HG03575 (cell line): ENCODE data around the gene TREM1.
"Not testable (repeated sequence)": the region's sequence is repeated elsewhere in the genome, so short reads cannot be mapped to it uniquely, and the experiment has no call there.

ENCODE experiments used
- ATAC-seq: cut with Tn5 transposase; IDR thresholded peaks from one replicate; pipeline ENCODE4 v1.9.1; 2021; ENCODE audit not compliant: unreplicated experiment, insufficient number of reproducible peaks, low FRiP score; ENCODE audit errors: extremely low read depth

The TREM1 gene

GRCh38 chr6:41268478-41268877 is 18.0 kb downstream of the TREM1 start:
- ATAC-seq = no peak

GRCh38 chr6:41266541-41266940 is 19.9 kb downstream of the TREM1 start:
- no peak for ATAC-seq

- no peak for ATAC-seq
Observed at GRCh38 chr6:41263267-41263666, 23.2 kb downstream of the TREM1 start.

GRCh38 chr6:41262401-41262800 is 24.1 kb downstream of the TREM1 start:
- ATAC-seq = no peak

DNA sequence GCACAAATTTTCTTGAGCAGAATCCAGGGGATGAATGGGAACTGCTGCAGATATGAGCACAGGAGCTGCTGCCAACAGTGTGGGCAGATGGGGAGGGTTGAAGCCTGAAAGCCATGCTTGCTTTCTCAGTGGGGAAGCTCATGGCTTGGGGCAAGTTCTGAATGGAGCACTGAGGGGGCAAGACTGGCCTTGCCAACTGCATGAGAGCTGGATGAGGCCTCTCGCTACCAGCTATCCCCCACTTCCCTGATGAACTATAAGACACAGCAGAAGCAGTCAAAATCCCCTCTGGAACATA is 28.3 kb downstream of the TREM1 start:
- ATAC-seq = no peak

DNA sequence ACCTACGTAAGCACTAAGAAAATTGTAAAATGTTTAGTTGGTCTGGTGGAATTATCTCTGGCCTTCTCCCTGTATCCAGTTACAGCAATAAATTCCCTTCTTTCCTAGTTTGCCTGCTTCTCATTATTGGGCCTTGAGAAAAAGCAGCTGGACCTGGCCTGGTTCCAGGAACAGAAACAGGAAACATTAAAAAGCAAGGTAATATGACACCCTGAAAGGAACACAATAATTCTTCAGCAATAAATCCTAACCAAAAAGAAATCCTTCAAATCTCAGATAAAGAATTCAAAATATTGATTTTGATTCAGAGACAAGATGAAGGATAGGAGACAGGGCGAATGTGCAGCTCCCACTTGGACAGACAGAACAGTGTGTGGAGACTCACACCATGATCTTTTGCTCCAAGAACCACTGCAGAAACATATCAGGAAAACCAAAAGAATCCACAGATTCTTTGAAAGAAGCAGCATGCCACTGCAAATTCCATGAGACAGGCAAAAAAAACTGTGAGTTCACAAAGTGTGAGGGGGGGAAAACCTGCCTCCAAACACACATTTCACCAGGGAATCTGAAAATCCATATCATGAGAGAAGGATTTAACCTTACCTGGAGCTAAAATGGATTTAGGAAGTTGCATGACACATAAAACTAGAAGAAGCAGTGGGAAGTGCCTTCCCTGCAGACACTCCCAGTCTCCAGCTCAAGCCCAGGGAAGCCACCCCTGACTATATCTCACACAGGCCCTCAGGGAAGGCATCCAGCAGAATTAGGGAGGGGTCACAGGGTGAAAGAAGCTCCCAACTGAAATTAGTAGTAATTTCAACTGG is 28.9 kb downstream of the TREM1 start:
- no peak for ATAC-seq

DNA sequence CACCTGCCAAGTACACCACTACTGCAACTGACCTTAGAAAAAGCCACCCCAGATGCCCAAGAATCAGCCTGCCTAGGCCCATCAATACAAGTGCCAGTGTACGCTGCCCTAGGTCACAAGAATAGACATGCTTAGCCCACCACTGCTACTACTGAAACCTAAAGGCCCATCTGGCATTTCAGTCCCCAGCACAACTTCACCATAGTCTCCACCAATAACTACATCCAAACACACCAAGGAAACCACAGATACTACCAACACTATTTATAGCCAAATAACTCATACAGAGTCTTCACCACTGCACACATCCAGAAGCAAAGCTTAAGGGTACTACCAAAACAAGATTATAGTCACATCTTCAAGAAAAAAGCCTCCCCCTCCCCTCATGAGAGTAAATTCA is 30.1 kb downstream of the TREM1 start:
- ATAC-seq = peak; percentile 91

- no peak for ATAC-seq
Observed at GRCh38 chr6:41255638-41256246, 30.7 kb downstream of the TREM1 start.

DNA sequence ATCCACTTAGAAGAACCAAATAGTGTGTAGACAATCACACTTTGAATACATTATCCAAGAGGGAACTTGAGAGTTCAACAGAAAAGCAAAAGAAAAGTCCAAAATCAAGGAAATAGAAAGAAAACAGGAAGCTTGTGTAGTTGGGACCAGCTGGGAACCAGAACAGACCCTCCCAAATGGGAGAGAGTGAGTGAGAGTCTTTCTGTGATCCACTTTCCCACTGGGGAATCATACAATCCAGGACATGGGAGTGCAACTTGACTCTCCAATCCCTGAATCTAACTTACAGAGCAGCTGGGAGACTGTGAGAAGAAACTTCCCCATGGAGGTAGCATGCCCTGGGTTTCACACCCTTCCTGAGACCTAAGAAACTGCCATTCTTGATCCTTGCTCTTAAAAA is 31.4 kb downstream of the TREM1 start:
- ATAC-seq = no peak

DNA sequence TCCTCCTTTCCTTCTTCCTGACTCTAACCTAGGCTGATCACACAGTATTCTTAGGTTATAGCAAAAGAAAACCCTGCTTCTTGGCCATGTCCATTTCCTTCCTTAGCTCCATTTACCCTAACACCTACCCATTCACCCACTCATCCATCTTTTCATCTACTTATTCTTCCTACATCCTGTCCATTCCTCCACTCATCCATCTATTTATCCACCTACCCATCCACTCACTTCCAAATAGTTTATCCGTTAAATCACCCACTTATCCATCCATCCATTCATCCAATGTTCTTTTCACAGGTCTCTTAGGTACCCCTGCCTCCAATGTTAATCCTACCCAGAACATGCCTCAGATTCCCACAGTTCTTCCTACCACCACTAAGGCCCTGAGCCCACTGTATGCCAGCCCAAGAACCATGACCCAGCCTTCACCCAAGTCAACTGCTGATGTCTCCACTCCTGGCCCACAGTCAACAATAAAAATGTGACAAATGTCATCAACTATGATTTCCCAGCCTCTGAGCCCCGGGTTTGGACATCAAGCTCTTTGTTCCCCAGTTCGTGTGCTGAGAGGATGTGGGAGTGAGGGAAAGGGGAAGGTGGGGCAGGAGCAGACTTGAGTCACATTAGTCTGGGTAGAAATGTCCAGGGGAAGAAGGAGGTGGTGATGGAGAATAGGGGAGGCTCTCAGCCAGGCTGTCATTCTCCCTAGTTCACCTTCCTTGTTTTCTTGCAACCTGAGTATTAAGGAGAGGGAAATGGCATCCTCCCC is 33.9 kb downstream of the TREM1 start:
- no peak for ATAC-seq

GRCh38 chr6:41247882-41248705 is 38.4 kb downstream of the TREM1 start:
- no peak for ATAC-seq

DNA sequence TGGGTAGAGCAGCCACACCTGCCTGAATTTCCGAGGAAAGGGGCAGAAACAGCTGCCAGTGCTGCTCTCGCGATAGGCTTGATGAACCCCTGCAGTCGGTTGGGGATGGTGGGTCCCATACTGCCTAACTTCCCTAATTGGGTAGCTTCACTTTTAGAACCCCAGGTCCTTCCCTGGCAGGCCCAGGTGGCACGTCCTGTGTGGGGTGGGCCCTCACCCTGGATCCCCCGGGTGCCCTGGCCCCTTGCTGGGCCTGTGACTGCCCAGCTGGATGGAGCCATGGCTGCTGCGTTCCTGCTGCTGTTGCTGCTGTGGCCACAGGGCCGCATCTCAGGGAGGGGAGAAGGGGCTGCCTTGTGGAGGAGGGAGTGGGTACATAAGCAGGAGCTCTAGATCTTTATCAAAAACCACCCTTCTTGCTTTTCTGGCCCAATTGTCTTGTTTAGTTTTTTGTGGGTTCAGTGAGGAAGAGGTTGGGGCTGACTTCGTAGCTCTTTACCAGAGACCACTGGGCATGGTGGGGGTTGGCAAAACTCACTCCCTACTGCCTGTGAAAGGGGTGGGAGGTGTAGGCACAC is 39.1 kb downstream of the TREM1 start:
- ATAC-seq = no peak

DNA sequence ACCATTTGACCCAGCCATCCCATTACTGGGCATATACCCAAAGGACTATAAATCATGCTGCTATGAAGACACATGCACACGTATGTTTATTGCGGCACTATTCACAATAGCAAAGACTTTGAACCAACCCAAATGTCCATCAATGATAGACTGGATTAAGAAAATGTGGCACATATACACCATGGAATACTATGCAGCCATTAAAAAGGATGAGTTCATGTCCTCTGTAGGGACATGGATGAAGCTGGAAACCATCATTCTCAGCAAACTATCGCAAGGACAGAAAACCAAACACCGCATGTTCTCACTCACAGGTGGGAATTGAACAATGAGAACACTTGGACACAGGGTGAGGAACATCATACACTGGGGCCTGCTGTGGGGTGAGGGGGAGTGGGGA is 40.0 kb downstream of the TREM1 start:
- ATAC-seq = not testable (repeated sequence)

GRCh38 chr6:41239467-41240159 is 46.9 kb downstream of the TREM1 start:
- no peak for ATAC-seq

GRCh38 chr6:41237128-41237527 is 49.4 kb downstream of the TREM1 start:
- ATAC-seq = no peak

- no peak for ATAC-seq
Observed at GRCh38 chr6:41236276-41236675, 50.2 kb downstream of the TREM1 start.

DNA sequence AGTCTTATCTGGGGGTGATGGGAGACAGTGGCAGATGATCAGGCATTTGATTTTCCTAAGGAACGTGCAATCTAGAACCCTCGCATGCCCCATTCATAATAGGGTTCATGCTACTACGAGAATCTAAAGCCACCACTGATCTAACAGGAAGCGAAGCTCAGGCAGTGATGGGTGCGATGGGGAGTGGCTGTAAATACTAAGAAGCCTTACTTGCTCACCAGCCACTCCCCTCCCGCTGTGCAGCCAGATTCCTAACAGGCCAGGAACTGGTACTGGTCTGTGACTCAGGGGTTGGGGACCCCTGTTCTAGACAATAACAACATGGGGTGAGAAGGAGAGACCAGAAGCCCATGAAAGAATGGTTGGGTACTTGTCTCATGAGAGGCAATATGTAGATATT is 53.8 kb downstream of the TREM1 start:
- ATAC-seq = no peak

DNA sequence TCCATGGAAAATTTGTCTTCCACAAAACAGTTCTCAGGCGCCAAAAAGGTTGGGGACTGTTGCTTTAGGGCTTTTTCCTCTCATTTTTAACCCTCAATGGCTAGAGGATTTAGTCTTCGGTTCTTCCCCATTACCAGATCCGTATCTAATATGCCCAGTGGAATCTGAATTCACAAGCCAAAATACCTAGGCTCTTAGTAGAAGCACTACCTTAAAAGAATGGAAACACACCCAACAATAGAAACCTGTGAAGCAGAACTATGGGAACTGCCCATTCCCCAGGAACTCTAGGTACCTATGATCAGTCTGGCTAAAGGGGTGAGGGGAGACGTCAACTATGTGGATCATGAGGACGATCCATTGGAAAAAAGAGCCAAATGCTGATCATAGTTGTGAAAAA is 55.2 kb downstream of the TREM1 start:
- ATAC-seq = no peak

GRCh38 chr6:41229721-41230120 is 56.8 kb downstream of the TREM1 start:
- ATAC-seq = no peak
